ENCODE results near the gene PCSK6. TPM values are rescaled to one million over a fixed set of nuclear protein-coding genes. Genes with fewer than 3 reads are reported as not detected.

The PCSK6 gene
- total and polyA plus RNA-seq, 2 experiments from 2014 or later, result 4.8 to 6.4 TPM

- peak; percentile 76 for TF ChIP-seq CTCF (IDR thresholded peaks at IDR 0.05; ENCODE audit: low read depth, low read length)
- Histone ChIP-seq H3K27ac (no peak overlapping the region), H3K4me3 (no peak overlapping the region), H3K4me1 (ENCODE audit: low read depth) (peaks cover 19% of the 10 kb centered on the region), H3K36me3 (no peaks in the 10 kb centered on the region), H3K27me3 (no peaks in the 10 kb centered on the region), H3K9me3 (ENCODE audit: low read depth) (no peaks in the 10 kb centered on the region)
- peak; percentile 79 to 88 for DNase-seq (ENCODE audit: low read depth in 1 of 2, low spot score in 1 of 2)
Measured at GRCh38 chr15:101258238-101259144, 231.0 kb downstream of the PCSK6 start.

- H3K4me3 ChIP-seq, result no peak overlapping the region
- H3K27ac ChIP-seq, result no peak overlapping the region
- peak; percentile 27 for TF ChIP-seq CTCF (IDR thresholded peaks at IDR 0.05; ENCODE audit: low read depth, low read length)
- H3K4me1 ChIP-seq (ENCODE audit: low read depth), result peaks cover 19% of the 10 kb centered on the region
- H3K27me3 ChIP-seq, result no peaks in the 10 kb centered on the region
- no peaks in the 10 kb centered on the region for H3K36me3 ChIP-seq
- DNase-seq (ENCODE audit: low read depth in 1 of 2, low spot score in 1 of 2), result no peak
- no peaks in the 10 kb centered on the region for H3K9me3 ChIP-seq (ENCODE audit: low read depth)
Measured at GRCh38 chr15:101256757-101257156, 232.8 kb downstream of the PCSK6 start.

GRCh38 chr15:101255615-101256241 is 233.8 kb downstream of the PCSK6 start:
- no peak for TF ChIP-seq CTCF (IDR thresholded peaks at IDR 0.05; ENCODE audit: low read depth, low read length)

DNA sequence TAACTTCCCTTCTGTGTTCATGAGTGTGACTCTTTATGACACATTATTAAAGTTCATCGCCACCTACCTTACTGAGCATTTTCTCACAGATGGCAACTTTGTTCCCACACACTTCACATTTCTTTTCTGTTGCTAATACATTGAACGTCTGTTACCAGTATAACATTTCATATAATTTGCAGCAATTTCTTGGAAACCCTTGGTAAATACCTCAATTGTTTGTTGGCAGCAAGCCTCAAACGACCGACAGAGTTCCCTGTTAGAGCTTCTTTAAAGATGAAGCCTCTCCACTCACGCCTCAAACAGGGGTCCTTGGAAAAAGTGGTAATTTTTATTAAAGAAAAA is 234.5 kb downstream of the PCSK6 start:
- H3K4me3 ChIP-seq, result no peak overlapping the region
- TF ChIP-seq CTCF (IDR thresholded peaks at IDR 0.05; ENCODE audit: low read depth, low read length), result no peak
- DNase-seq (ENCODE audit: low read depth in 1 of 2, low spot score in 1 of 2), result no peak
- peaks cover 22% of the 10 kb centered on the region for H3K4me1 ChIP-seq (ENCODE audit: low read depth)
- H3K36me3 ChIP-seq, result no peaks in the 10 kb centered on the region
- H3K9me3 ChIP-seq (ENCODE audit: low read depth), result no peaks in the 10 kb centered on the region
- H3K27ac ChIP-seq, result peak overlapping the region; percentile 31
- no peaks in the 10 kb centered on the region for H3K27me3 ChIP-seq

More at GRCh38 chr15:101255615-101256241, 233.8 kb downstream of the PCSK6 start:
- no peaks in the 10 kb centered on the region for H3K36me3 ChIP-seq
- H3K27me3 ChIP-seq, result no peaks in the 10 kb centered on the region
- peaks cover 19% of the 10 kb centered on the region for H3K4me1 ChIP-seq (ENCODE audit: low read depth)
- peak overlapping the region; percentile 36 for H3K27ac ChIP-seq
- DNase-seq (ENCODE audit: low read depth in 1 of 2, low spot score in 1 of 2), result peak; percentile 82 to 90
- no peak overlapping the region for H3K4me3 ChIP-seq
- H3K9me3 ChIP-seq (ENCODE audit: low read depth), result no peaks in the 10 kb centered on the region

GRCh38 chr15:101254157-101255050 is 235.1 kb downstream of the PCSK6 start:
- no peak for TF ChIP-seq CTCF (IDR thresholded peaks at IDR 0.05; ENCODE audit: low read depth, low read length)
- peaks cover 27% of the 10 kb centered on the region for H3K4me1 ChIP-seq (ENCODE audit: low read depth)
- no peak for DNase-seq (ENCODE audit: low read depth in 1 of 2, low spot score in 1 of 2)

More at GRCh38 chr15:101254157-101255050, 235.1 kb downstream of the PCSK6 start:
- no peaks in the 10 kb centered on the region for H3K36me3 ChIP-seq
- H3K4me3 ChIP-seq, result no peak overlapping the region
- H3K9me3 ChIP-seq (ENCODE audit: low read depth), result no peaks in the 10 kb centered on the region
- no peak overlapping the region for H3K27ac ChIP-seq
- no peaks in the 10 kb centered on the region for H3K27me3 ChIP-seq

Data from cardiac muscle cell (in vitro differentiated cells and primary cell).